ENCODE results near the gene PLXNA2. TPM values are rescaled to one million over a fixed set of nuclear protein-coding genes. Genes with fewer than 3 reads are reported as not detected.

Gene PLXNA2
- total RNA-seq, 3 donors from 2014 or later: 0.15 to 0.71 (median 0.35) TPM

GRCh38 chr1:208252836-208253576 is 8.8 kb upstream of the PLXNA2 start:
- peaks cover 30% of the 10 kb centered on the region for H3K27me3 Mint-ChIP-seq (ENCODE audit: low read depth)

GRCh38 chr1:208251911-208252835 is 8.0 kb upstream of the PLXNA2 start:
- ATAC-seq (no peak), DNase-seq (no peak)
- Mint-ChIP-seq H3K4me1 (ENCODE audit: low read depth) (no peaks in the 10 kb centered on the region), H3K27me3 (ENCODE audit: low read depth) (peaks cover 24% of the 10 kb centered on the region), H3K4me3 (no peak overlapping the region), H3K36me3 (ENCODE audit: insufficient read depth) (peaks cover 1% of the 10 kb centered on the region), H3K9me3 (no peaks in the 10 kb centered on the region)

More at GRCh38 chr1:208252836-208253576, 8.8 kb upstream of the PLXNA2 start:
- H3K36me3 Mint-ChIP-seq (ENCODE audit: insufficient read depth): peaks cover 1% of the 10 kb centered on the region
- ATAC-seq: no peak
- no peak for DNase-seq
- no peak overlapping the region for H3K4me3 Mint-ChIP-seq
- H3K4me1 Mint-ChIP-seq (ENCODE audit: low read depth): no peaks in the 10 kb centered on the region
- H3K9me3 Mint-ChIP-seq: no peaks in the 10 kb centered on the region

GRCh38 chr1:208251015-208251414 is 6.8 kb upstream of the PLXNA2 start:
- Mint-ChIP-seq H3K36me3 (ENCODE audit: insufficient read depth) (peaks cover 1% of the 10 kb centered on the region), H3K4me1 (ENCODE audit: low read depth) (no peaks in the 10 kb centered on the region), H3K4me3 (no peak overlapping the region), H3K27me3 (ENCODE audit: low read depth) (peaks cover 17% of the 10 kb centered on the region), H3K9me3 (no peaks in the 10 kb centered on the region)
- no peak for ATAC-seq
- no peak for DNase-seq

GRCh38 chr1:208250613-208251012 is 6.4 kb upstream of the PLXNA2 start:
- H3K27me3 Mint-ChIP-seq (ENCODE audit: low read depth): peaks cover 17% of the 10 kb centered on the region
- H3K36me3 Mint-ChIP-seq (ENCODE audit: insufficient read depth): peaks cover 1% of the 10 kb centered on the region
- no peaks in the 10 kb centered on the region for H3K9me3 Mint-ChIP-seq

GRCh38 chr1:208248991-208249696 is 5.0 kb upstream of the PLXNA2 start:
- H3K9me3 Mint-ChIP-seq: no peaks in the 10 kb centered on the region
- ATAC-seq: no peak
- peaks cover 17% of the 10 kb centered on the region for H3K27me3 Mint-ChIP-seq (ENCODE audit: low read depth)
- no peak for DNase-seq
- H3K36me3 Mint-ChIP-seq (ENCODE audit: insufficient read depth): peaks cover 1% of the 10 kb centered on the region
- H3K4me1 Mint-ChIP-seq (ENCODE audit: low read depth): peaks cover 9% of the 10 kb centered on the region
- no peak overlapping the region for H3K4me3 Mint-ChIP-seq

More at GRCh38 chr1:208250613-208251012, 6.4 kb upstream of the PLXNA2 start:
- Mint-ChIP-seq H3K4me1 (ENCODE audit: low read depth) (no peaks in the 10 kb centered on the region), H3K4me3 (no peak overlapping the region)
- DNase-seq: no peak
- no peak for ATAC-seq

DNA sequence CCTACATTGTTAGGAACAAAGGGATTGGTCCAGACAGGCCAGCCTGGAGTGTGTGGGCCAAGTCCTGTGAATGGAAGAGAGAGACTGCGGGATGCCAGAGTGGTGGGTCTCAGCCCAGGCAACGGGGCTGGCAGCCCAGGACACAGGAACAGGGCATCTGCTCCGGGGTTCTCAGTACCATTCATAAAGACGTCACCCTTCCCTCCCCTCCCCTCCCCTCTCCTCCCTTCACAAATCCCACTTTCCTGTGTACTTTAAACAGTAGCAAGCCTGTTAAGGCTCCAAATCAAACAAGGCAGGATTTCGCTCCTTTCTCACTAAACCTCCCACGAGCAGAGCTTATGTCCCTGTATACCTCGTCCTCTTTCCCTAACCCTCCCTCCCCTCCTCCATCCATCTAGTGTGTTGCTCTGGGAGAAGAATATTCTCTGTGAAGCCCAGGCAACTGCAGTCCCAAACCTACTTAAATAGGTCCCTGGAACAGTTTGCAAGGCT is 4.2 kb upstream of the PLXNA2 start:
- Mint-ChIP-seq H3K27me3 (ENCODE audit: low read depth) (peaks cover 17% of the 10 kb centered on the region), H3K4me1 (ENCODE audit: low read depth) (peaks cover 9% of the 10 kb centered on the region)
- no peak for DNase-seq

DNA sequence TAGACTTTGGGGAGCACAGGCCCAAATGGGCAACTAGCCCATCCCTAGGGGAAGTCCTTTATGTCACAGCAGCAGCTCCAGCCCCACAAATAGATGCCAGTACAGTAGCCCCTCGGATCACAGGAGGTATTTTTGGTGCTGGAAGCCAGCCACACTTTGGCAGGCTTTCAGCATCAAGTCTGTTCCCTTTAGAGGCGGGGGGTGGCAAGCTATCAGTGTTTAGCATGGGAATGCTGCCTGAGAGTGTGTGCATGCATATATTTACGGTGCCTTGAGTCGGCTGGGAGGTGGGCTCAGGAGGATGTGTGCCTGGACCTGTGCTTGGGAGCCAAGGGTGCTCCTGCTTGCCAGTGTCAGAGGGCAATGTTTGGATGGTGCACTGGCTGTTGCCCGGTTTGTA is 3.5 kb upstream of the PLXNA2 start:
- no peak for DNase-seq
- Mint-ChIP-seq H3K9me3 (no peaks in the 10 kb centered on the region), H3K4me1 (ENCODE audit: low read depth) (peaks cover 11% of the 10 kb centered on the region), H3K36me3 (ENCODE audit: insufficient read depth) (peaks cover 1% of the 10 kb centered on the region), H3K4me3 (no peak overlapping the region), H3K27me3 (ENCODE audit: low read depth) (peaks cover 16% of the 10 kb centered on the region)
- ATAC-seq: no peak

More for the DNA sequence above, 4.2 kb upstream of the PLXNA2 start:
- Mint-ChIP-seq H3K36me3 (ENCODE audit: insufficient read depth) (peaks cover 1% of the 10 kb centered on the region), H3K4me3 (no peak overlapping the region), H3K9me3 (no peaks in the 10 kb centered on the region)
- no peak for ATAC-seq

GRCh38 chr1:208245185-208245705 is 1.1 kb upstream of the PLXNA2 start:
- peaks cover 11% of the 10 kb centered on the region for H3K4me1 Mint-ChIP-seq (ENCODE audit: low read depth)
- ATAC-seq: peak; percentile 47 to 60

DNA sequence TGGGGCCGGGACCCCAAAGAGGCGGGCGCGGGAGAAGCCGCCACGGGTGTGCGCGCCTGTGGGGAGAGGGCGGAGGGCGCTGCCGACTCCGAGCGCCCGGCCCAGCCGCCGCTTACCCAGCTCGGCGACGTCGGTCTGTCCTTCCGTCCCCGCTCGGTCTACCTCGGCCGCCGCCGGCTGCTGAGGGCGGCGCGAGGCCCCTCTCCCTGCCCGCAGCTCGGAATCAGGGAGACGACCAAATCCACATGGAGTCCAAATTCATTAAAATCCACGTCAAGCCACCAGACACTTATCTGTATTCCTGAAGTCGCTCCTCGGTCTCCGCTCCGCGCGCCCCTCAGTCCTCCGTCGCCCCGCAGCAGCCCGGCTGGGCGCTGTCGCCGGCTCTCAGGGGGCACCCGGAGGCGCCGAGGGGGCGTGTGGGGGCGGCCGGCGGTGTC is 637 bp downstream of the PLXNA2 start:
- Mint-ChIP-seq H3K9me3 (no peaks in the 10 kb centered on the region), H3K4me1 (ENCODE audit: low read depth) (peaks cover 11% of the 10 kb centered on the region), H3K4me3 (peak overlapping the region; percentile 82), H3K27me3 (ENCODE audit: low read depth) (peaks cover 20% of the 10 kb centered on the region), H3K36me3 (ENCODE audit: insufficient read depth) (no peaks in the 10 kb centered on the region)
- DNase-seq (no peak), ATAC-seq (peak; percentile 44 to 59)

More at GRCh38 chr1:208245185-208245705, 1.1 kb upstream of the PLXNA2 start:
- Mint-ChIP-seq H3K4me3 (peak overlapping the region; percentile 75), H3K27me3 (ENCODE audit: low read depth) (peaks cover 20% of the 10 kb centered on the region), H3K9me3 (no peaks in the 10 kb centered on the region), H3K36me3 (ENCODE audit: insufficient read depth) (peaks cover 1% of the 10 kb centered on the region)
- DNase-seq: peak; percentile 73

DNA sequence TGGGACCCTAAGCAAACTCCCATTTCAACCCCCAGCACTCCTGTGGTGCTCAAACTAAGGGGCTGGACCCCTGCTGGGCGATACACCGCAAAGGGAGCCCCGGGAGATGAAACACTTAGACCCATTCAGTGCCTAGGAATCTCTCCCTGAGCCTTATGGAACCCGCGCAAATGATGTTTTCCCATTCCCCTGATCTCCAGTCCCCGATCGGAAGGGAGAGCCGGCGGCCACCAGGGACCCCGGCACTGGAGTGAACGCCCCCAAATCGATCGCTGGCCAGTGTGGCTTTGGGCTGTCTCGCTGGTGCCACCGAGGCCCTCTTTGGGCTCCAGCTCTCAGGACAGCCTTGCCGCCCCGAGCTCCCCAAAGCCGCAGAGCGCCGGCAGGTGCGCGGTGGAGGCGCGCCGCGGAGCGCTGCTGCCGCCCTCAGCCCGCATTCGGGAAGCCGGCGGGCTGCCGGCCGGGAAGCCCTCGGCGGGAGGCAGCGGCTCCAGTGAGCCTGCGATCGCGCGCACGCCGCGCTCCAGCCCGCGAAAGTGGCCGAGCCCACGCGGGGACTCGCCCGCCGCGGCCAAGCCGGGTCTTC is 1.1 kb downstream of the PLXNA2 start:
- no peak for DNase-seq
- Mint-ChIP-seq H3K9me3 (no peaks in the 10 kb centered on the region), H3K4me3 (peak overlapping the region; percentile 70), H3K4me1 (ENCODE audit: low read depth) (peaks cover 11% of the 10 kb centered on the region), H3K36me3 (ENCODE audit: insufficient read depth) (no peaks in the 10 kb centered on the region), H3K27me3 (ENCODE audit: low read depth) (peaks cover 25% of the 10 kb centered on the region)
- ATAC-seq: peak; percentile 21 to 34

DNA sequence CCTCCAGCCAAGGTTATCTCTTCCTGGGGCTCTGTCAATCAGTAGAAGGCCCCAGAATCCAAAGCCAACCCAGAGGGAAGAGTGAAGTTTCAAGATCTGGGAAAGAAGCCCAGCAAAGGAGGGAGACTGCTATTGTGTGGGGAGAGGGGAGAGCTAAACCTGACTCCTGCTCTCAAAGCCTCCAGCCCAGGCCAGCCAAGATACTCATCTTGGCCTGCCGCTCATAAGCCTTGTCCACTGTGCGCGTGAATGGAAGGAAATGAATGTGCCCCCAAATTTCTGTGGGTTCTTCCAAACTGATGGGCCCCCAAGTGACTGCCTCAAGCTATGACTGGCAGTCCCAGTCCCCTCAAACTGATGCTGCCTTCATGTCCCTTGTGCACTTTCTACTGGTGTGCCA is 2.0 kb downstream of the PLXNA2 start:
- no peaks in the 10 kb centered on the region for H3K9me3 Mint-ChIP-seq
- H3K4me3 Mint-ChIP-seq: no peak overlapping the region
- DNase-seq (no peak), ATAC-seq (no peak)
- H3K27me3 Mint-ChIP-seq (ENCODE audit: low read depth): peaks cover 25% of the 10 kb centered on the region
- H3K4me1 Mint-ChIP-seq (ENCODE audit: low read depth): peaks cover 11% of the 10 kb centered on the region
- no peaks in the 10 kb centered on the region for H3K36me3 Mint-ChIP-seq (ENCODE audit: insufficient read depth)

GRCh38 chr1:208241512-208241911 is 2.7 kb downstream of the PLXNA2 start:
- no peaks in the 10 kb centered on the region for H3K9me3 Mint-ChIP-seq
- H3K36me3 Mint-ChIP-seq (ENCODE audit: insufficient read depth): no peaks in the 10 kb centered on the region
- H3K27me3 Mint-ChIP-seq (ENCODE audit: low read depth): peaks cover 26% of the 10 kb centered on the region
- H3K4me3 Mint-ChIP-seq: no peak overlapping the region
- no peak for DNase-seq
- peaks cover 12% of the 10 kb centered on the region for H3K4me1 Mint-ChIP-seq (ENCODE audit: low read depth)
- ATAC-seq: no peak

GRCh38 chr1:208240662-208241355 is 3.4 kb downstream of the PLXNA2 start:
- Mint-ChIP-seq H3K9me3 (no peaks in the 10 kb centered on the region), H3K4me1 (ENCODE audit: low read depth) (peaks cover 18% of the 10 kb centered on the region)

More at GRCh38 chr1:208240662-208241355, 3.4 kb downstream of the PLXNA2 start:
- Mint-ChIP-seq H3K27me3 (ENCODE audit: low read depth) (peaks cover 29% of the 10 kb centered on the region), H3K4me3 (no peak overlapping the region), H3K36me3 (ENCODE audit: insufficient read depth) (no peaks in the 10 kb centered on the region)
- no peak for DNase-seq
- no peak for ATAC-seq
